Measurements from ENCODE around the gene FBXO39.
"Not testable (repeated sequence)": the region's sequence is repeated elsewhere in the genome, so short reads cannot be mapped to it uniquely, and the experiment has no call there.

FBXO39 gene

GRCh38 chr17:6799738-6800137, 23.7 kb downstream of the FBXO39 start:
- no peak for DNase-seq (ENCODE audit: low spot score in 2 of 2)
- no peak overlapping the region for H3K27ac Mint-ChIP-seq
- no peaks in the 10 kb centered on the region for H3K4me1 Mint-ChIP-seq
- no peaks in the 10 kb centered on the region for H3K9me3 Mint-ChIP-seq
- no peak for ATAC-seq (ENCODE audit: low read depth)
- no peak overlapping the region for H3K4me3 Mint-ChIP-seq
- H3K27me3 Mint-ChIP-seq, result peaks cover 3% of the 10 kb centered on the region
- H3K36me3 Mint-ChIP-seq, result no peaks in the 10 kb centered on the region

DNA sequence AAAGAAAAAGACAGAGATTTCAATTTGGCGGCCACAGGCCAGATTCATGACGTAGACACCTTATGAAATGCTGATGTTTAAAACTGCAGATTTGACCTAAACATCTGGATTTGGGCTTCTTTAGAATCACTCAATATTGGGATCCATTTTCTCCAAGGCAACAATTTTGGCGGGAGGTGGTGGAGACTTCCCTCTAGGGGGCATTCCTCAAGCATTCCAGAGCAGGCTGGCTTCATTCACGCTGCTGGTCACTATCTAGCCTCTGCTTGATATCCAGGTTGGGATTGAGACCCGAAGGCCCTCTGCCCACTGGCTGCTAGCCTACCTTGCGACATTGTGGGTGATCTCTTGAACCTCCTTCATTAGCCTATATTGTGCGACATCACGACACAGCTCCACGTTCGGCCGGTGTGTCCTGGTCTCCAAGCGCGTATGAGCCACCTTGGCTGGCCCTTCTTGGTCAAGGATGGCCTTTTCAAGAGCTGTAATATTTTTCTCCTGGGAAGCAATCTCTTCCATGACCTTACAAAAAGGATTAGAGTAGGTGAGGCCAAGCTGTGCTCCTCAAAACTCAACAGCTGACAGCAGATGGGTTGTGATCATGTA, 24.5 kb downstream of the FBXO39 start:
- H3K4me1 Mint-ChIP-seq, result no peaks in the 10 kb centered on the region
- DNase-seq (ENCODE audit: low spot score in 2 of 2) (no peak), ATAC-seq (ENCODE audit: low read depth) (no peak)
- no peaks in the 10 kb centered on the region for H3K36me3 Mint-ChIP-seq
- no peaks in the 10 kb centered on the region for H3K9me3 Mint-ChIP-seq
- H3K27me3 Mint-ChIP-seq, result peaks cover 3% of the 10 kb centered on the region
- H3K27ac Mint-ChIP-seq, result no peak overlapping the region
- H3K4me3 Mint-ChIP-seq, result no peak overlapping the region

GRCh38 chr17:6811510-6811909, 35.5 kb downstream of the FBXO39 start:
- H3K27ac Mint-ChIP-seq, result no peak overlapping the region
- H3K9me3 Mint-ChIP-seq, result peaks cover 3% of the 10 kb centered on the region
- H3K36me3 Mint-ChIP-seq, result no peaks in the 10 kb centered on the region
- ATAC-seq (ENCODE audit: low read depth), result no peak
- H3K4me3 Mint-ChIP-seq, result no peak overlapping the region
- no peaks in the 10 kb centered on the region for H3K4me1 Mint-ChIP-seq
- DNase-seq (ENCODE audit: low spot score in 2 of 2), result no peak
- peaks cover 23% of the 10 kb centered on the region for H3K27me3 Mint-ChIP-seq

GRCh38 chr17:6812295-6812694, 36.3 kb downstream of the FBXO39 start:
- no peak overlapping the region for H3K27ac Mint-ChIP-seq
- H3K27me3 Mint-ChIP-seq, result peaks cover 26% of the 10 kb centered on the region
- no peak for ATAC-seq (ENCODE audit: low read depth)

DNA sequence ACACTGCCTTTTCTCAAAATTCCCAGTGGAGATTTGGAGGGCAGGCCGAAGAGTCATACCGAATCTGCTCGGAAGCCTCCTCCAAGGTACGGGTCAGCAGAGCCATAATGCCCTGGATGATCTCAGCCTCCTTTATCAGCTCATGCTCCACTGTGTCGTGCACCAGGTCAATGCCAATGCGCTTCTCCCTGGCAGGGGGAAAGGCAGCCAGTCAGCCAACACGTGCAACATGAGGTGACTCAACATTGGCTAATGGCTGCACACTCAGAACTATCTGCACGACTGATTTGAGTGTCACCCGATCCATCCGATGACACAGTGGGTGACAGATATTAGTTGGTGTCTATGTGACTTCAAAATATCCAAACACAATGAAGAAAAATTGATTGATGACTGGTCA, 39.8 kb downstream of the FBXO39 start:
- DNase-seq (ENCODE audit: low spot score in 2 of 2) (no peak), ATAC-seq (ENCODE audit: low read depth) (no peak)
- Mint-ChIP-seq H3K4me3 (no peak overlapping the region), H3K4me1 (no peaks in the 10 kb centered on the region), H3K27me3 (peaks cover 21% of the 10 kb centered on the region), H3K9me3 (peaks cover 2% of the 10 kb centered on the region), H3K36me3 (peaks cover 2% of the 10 kb centered on the region), H3K27ac (no peak overlapping the region)

More at GRCh38 chr17:6812295-6812694, 36.3 kb downstream of the FBXO39 start:
- Mint-ChIP-seq H3K4me1 (no peaks in the 10 kb centered on the region), H3K4me3 (no peak overlapping the region), H3K36me3 (no peaks in the 10 kb centered on the region), H3K9me3 (peaks cover 3% of the 10 kb centered on the region)
- no peak for DNase-seq (ENCODE audit: low spot score in 2 of 2)

DNA sequence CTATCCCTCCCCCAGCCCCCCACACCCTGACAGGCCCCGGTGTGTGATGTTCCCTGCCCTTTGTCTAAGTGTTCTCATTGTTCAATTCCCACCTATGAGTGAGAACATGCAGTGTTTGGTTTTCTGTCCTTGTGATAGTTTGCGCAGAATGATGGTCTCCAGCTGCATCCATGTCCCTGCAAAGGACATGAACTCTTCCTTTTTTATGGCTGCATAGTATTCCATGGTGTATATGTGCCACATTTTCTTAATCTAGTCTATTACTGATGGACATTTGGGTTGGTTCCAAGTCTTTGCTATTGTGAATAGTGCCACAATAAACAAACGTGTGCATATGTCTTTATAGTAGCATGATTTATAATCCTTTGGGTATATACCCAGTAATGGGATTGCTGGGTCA, 40.4 kb downstream of the FBXO39 start:
- DNase-seq (ENCODE audit: low spot score in 2 of 2); H3K9me3 Mint-ChIP-seq; H3K36me3 Mint-ChIP-seq; H3K27ac Mint-ChIP-seq; ATAC-seq (ENCODE audit: low read depth); H3K4me1 Mint-ChIP-seq; H3K4me3 Mint-ChIP-seq: not testable (repeated sequence)
- peaks cover 19% of the 10 kb centered on the region for H3K27me3 Mint-ChIP-seq

DNA sequence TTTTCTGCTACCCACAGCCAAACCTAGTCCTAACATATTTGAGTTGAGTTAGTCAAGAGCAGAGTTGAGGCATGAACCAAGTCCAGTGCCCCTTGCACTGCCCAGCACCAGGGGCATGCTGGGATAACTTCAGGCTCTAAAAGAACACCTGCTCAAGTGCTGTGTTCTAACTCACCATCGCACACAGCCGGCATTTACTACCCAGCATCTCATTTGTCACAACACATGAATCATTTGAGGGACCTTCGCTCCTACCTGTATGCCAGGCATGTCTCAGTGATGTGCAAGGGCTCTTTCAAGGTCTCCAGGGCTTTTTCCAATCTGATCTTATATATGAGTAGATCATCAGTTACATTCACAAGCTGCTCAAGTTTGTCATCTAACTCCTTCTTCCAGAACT, 42.9 kb downstream of the FBXO39 start:
- Mint-ChIP-seq H3K36me3 (peaks cover 2% of the 10 kb centered on the region), H3K4me3 (no peak overlapping the region), H3K9me3 (peaks cover 3% of the 10 kb centered on the region), H3K4me1 (no peaks in the 10 kb centered on the region), H3K27ac (no peak overlapping the region), H3K27me3 (peaks cover 8% of the 10 kb centered on the region)
- ATAC-seq (ENCODE audit: low read depth), result no peak
- DNase-seq (ENCODE audit: low spot score in 2 of 2), result no peak

- peaks cover 2% of the 10 kb centered on the region for H3K36me3 Mint-ChIP-seq
- H3K27me3 Mint-ChIP-seq, result peaks cover 10% of the 10 kb centered on the region
- no peak for ATAC-seq (ENCODE audit: low read depth)
- H3K4me3 Mint-ChIP-seq, result no peak overlapping the region
- no peaks in the 10 kb centered on the region for H3K4me1 Mint-ChIP-seq
- no peak for DNase-seq (ENCODE audit: low spot score in 2 of 2)
- H3K9me3 Mint-ChIP-seq, result peaks cover 3% of the 10 kb centered on the region
- H3K27ac Mint-ChIP-seq, result no peak overlapping the region
Observed at GRCh38 chr17:6823011-6823442, 47.0 kb downstream of the FBXO39 start.

GRCh38 chr17:6830383-6830986, 54.5 kb downstream of the FBXO39 start:
- Mint-ChIP-seq H3K36me3 (no peaks in the 10 kb centered on the region), H3K4me3 (no peak overlapping the region), H3K27ac (peak overlapping the region; percentile 90), H3K9me3 (no peaks in the 10 kb centered on the region), H3K27me3 (peaks cover 23% of the 10 kb centered on the region), H3K4me1 (peaks cover 7% of the 10 kb centered on the region)
- ATAC-seq (ENCODE audit: low read depth) (no peak), DNase-seq (ENCODE audit: low spot score in 2 of 2) (no peak)

DNA sequence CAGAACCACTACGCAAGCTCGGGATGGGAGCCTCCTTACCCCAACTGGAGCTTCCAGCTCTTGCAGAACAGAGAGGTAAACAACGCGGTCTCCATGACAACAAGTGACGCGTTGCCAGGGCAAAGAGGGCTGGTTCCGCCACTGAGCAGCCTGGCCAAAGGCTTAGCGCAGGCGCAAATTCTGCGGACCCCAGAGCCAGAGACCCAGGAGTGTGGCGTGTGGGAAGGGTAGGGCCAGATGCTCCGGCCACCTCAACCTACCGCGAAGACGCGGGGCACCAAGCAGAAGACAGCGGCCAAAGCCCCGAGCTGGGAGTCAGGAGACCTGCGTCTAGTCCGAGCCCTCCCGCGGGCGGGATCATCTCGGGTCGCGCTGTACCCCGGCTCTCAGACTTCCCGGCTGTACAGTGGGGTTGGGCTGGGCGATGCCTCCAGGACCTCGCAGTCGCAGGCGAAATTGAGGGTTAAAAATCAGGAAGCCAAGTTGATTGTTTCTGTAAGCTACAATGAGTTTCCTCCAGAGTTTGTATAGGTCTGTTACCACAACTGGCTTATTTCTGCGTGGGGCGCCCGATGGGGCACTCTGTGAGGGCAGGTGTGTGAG, 55.7 kb downstream of the FBXO39 start, which contains the start of gene TEKT1:
TEKT1 (minus strand) TSS at position 69 of the 603 bp plus-strand sequence. CDS start 1,353 bp downstream, outside the sequence.
- Mint-ChIP-seq H3K27ac (peak within 1 kb of the TSS; percentile 90), H3K27me3 (peaks cover 22% of the 10 kb centered on the region), H3K4me1 (peaks cover 7% of the 10 kb centered on the region), H3K4me3 (peak within 1 kb of the TSS; percentile 78), H3K36me3 (no peaks in the 10 kb centered on the region), H3K9me3 (no peaks in the 10 kb centered on the region)
- peak; percentile 75 to 80 for DNase-seq (ENCODE audit: low spot score in 2 of 2)
- ATAC-seq (ENCODE audit: low read depth), result peak; percentile 95

Measured in memory B cell (primary cell).